HG03378 (cell line): ENCODE data around the gene ZFYVE28.
"Not testable (repeated sequence)": the region's sequence is repeated elsewhere in the genome, so short reads cannot be mapped to it uniquely, and the experiment has no call there.

ENCODE experiments used
- ATAC-seq: cut with Tn5 transposase; IDR thresholded peaks from one replicate; pipeline ENCODE4 v1.9.1; 2021; ENCODE audit warnings: mild to moderate bottlenecking, moderate library complexity; ENCODE audit not compliant: unreplicated experiment

Gene ZFYVE28

DNA sequence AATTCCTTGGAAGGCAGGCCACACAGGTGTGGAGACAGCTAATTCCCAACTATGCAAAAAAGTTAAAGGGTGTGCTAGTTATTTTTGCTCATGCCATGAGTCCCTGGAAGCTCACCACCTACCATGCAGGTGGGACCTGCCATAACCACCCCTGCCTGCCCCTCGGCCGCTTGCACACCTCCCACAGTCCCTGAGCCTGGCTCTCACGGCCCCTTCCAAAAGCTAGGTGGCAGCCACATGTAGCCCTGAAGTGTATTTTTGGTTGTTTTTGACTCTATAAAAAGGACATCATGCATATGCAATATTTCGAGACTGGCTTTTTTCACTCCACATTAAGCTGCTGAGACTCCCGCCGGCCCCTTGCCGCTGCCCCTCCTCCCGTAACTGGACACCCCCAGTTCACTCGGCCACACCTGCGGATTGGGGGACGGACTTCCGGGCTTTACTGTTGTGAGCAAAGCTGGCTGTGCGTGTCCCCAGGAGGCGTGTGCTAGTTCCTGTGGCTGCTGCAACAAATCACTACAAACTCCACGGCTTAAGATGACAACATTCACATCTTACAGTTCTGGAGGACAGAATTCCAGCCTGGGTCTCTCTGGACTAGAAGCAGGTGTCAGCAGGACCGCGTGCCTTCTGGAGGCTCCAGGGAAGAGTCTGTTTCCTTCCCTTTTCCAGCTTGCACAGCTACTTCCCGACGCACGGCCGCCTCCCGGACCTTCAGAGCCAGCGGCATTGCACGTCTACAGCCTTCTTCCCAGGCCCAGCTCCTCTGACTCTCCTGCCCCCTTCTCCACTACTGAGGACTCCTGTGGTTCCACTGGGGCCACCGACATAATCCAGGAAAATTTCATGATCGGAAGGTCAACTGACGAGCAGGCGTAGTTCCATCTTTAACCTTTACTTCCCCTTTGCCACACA is 24.8 kb downstream of the ZFYVE28 start:
- ATAC-seq: no peak

DNA sequence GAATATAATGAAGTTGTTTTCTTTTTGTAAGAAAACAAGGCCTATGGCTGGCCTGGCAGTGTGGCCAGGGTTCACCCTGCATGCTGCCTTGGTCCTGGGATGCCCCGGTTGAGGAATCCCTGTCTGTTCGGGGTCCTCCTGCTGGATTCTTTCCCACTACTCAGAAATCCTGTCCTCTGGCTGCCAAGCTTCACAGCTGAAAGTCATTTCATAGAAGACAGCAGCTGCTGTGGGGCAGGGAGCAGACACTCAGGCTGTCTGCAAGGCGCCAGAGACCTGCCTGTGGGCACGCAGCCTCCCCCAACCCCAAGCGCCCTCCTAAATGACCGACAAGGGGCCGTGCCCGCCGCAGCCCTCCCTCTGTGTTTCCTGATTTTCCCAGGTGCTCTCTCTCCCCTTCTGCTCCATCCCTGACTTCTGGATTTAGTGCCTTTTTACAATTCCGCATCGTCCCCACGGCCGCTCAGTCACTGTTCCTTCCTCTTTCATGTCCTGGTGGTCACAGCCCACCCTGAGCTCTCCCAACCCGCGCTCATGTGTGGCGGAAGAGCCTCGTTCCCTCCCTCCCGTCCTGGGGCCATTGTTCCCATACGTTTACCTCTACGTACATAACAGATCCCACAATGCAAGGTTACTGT is 27.5 kb downstream of the ZFYVE28 start:
- ATAC-seq: no peak

DNA sequence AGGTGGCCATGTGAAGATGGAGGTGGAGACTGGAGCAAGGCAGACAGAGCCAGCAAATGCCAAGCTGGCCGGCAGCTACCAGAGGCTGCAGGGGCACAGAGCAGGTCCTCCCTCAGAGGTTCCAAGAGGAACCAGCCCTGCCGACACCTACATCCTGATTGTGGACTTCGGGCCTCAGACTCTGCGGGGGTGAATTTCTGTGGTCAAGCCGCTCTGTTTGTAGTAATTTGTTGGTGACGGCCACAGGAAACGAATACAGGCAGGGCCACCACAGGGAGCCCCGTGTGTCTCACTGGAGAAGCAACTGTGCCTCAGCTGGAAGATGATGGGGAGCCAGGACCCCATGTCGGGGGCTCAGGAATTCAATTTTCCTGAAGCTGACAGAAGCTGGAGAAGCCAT is 28.3 kb downstream of the ZFYVE28 start:
- no peak for ATAC-seq

DNA sequence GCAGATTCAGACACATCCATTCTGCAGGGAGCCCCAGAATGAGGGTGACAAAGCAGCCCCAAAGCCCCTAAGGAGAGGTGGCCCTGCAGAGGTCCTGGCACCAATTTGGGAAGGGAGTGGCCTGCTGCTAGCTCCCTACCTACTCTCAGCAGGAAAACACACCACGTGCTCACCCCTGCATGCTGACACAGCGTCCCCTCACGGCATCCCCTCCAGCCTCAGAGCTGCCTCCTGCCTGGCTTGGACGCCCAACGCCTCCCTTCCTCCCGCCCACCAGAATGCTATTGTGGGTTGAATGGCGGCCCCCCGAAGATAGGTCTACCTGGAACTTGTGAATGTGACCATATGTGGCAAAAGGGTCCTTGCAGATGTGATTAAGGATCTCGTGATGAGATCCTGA is 28.8 kb downstream of the ZFYVE28 start:
- no peak for ATAC-seq

DNA sequence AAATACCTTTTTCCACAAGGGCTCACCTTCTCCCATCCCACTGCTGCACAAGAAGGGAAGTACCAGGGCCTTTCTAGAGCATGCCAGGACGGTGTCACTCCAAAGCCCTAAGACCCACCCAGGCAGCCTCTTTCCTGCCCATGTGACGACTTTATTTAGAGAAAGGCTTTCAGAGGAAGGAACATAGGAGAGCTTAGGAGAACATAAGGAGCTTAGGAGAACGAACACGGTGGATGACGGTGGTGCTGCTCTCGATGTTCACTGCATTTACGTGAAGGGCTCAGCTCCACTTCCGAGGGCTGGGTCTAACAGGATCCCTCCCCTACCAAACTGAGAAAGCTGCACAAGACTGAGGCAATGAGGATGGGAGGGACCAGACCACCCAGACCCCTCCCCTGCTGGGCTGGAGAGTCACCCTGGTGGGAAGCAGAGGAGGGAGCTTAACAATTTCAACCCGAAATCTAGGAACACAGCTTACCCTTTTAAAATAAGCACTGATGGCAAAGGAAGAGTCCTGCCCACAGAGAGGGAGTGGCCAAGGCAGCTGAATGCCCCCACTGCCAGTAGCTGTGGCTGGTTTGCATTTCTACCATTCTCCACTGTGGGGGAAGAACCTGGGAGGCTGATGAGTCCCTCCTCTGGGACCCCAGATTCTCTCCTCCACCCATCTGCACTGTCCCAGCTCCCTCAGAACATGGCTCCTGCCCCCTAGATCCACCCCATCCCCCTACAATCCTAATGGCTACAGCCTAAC is 29.8 kb downstream of the ZFYVE28 start:
- no peak for ATAC-seq

DNA sequence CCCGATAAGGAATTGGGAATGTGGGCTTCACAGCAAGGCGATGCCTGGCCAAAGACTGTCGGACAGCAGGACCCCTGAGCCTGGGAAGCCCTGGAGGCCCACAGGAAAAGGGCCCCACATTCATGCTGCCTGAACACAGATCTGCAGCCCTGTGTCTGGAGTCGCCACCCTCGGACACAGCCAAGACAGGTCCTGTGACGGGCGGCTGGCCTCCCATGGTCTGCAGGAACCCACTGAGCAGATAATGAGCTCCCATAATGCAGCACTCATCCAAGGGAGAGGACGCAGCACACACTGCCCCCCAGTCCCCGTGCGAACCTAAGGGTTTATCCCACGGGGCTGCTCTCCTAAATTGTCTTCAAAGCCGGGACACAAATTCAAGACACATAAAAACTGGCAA is 30.6 kb downstream of the ZFYVE28 start:
- no peak for ATAC-seq

DNA sequence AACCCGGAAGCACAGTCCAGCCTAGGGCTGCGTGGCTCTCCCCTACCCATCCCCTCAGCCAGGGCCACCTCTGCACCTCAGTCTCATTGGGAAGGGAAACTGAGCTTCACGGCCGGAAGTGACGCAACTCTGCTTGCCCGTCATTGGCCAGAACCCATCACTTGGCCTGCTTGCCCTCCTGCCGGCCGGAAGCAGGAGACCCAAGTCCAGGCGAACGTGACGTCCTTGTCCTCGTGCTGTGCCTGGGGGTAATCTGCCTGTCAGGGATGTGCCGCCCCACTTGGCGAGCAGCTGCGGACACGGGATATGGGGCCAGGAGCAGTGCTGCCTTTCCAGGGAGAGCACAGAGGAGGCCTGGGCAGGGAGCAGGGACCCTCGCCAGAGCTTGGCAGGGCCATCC is 31.2 kb downstream of the ZFYVE28 start:
- ATAC-seq: no peak

DNA sequence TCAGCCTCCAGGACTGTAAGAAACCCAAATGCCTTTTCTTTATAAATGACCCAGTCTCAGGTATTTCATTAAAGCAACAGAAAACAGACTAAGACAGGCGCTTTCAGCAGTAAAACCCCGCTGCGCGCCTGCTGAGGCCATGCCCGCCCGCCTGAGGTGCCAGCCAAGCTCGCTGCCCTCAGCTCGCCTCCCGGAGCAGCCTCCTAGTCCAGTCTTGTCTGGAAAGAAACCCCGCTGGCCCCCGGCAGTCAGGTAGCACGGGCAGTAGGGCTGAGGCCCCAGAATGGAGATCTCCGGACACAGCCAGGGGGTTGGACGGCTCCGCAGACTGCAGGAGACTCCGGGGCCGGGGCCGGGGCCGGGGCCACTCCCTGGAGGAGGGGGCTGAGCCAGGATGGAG is 31.7 kb downstream of the ZFYVE28 start:
- ATAC-seq: no peak

DNA sequence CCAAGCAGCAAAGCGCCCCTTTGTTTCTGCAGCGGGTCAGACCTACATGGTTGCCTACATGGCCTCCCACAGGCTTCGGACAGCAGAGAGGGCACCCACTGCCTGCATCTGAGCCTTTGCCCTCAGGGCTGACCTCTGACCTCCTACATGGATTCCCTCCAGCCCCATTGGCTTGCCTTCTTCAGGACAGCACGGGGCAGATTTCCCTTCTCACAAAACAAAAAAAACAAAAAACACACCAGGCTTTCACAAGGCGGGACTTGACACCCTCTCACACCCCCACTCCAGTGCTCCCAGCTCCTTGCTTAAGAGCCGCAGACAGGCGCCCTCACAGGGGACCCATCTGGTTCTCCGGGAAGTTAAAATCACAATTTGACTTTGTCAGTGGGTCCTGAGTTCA is 32.9 kb downstream of the ZFYVE28 start:
- no peak for ATAC-seq

DNA sequence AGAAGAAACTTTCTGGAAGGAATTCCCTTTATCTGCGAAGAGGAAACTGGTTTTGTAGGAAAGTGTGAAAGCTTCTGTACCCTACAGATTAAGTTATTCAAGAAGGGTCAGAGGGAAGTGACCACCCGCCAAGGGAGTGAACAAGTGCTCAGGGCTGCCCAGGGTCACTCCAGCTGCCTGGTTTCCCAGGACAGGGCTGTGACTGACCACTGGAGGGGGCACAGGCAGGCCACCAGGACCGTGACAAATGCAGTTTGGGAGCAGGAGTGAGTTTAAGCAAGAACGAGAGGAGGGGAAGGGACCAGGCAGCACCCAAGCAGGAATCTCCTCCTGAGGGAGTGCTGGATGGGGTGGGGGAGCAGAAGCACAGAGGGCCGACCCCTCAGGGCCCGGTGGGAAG is 34.2 kb downstream of the ZFYVE28 start:
- no peak for ATAC-seq

DNA sequence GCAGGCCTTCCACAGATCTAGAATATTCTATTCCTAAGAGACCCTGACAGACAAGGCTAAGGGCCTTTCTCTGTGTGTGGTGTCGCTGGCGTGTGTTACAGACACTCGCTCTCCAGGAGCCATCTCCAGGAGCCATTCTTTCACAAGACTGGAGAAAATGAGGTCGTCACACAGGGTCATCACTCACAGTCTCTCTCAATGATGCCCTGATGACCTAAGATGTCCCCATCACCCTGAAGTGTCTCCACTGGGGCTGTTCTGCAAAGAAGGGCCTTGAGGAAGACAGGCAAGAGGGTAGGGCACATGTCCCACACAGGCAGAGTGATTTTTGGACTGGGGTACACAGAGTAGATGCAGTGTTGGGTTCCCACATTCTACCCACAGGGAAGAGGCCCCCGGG is 34.7 kb downstream of the ZFYVE28 start:
- ATAC-seq: no peak

DNA sequence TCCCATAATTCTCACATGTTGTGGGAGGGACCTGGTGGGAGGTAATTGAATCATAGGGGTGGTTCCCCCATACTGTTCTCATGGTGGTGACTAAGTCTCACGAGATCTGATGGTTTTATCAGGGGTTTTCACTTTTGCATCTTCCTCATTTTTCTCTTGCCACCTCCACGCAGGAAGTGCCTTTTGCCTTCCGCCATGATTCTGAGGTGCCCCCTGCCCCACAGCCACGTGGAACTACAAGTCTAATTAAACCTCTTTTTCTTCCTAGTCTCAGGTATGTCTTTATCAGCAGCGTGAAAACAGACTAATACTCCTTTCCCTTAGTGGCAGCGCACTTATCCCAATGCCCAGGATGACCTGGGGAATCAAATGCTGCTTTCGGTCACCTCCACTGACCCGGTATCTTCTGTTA is 35.2 kb downstream of the ZFYVE28 start:
- ATAC-seq: not testable (repeated sequence)

DNA sequence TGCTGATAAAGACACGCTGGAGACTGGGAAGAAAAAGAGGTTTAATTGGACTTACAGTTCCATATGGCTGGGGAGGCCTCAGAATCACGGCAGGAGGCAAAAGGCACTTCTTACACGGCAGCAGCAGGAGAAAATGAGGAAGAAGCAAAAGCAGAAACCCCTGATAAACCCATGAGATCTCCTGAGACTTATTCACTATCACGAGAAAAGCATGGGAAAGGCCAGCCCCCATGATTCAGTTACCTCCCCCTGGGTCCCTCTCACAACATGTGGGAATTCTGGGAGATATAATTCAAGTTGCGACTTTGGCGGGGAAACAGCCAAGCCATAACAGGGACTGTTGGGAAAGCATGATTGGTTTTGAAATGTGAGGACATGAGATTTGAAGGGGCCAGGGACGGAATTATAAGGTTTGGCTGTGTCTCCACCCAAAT is 35.7 kb downstream of the ZFYVE28 start:
- not testable (repeated sequence) for ATAC-seq

DNA sequence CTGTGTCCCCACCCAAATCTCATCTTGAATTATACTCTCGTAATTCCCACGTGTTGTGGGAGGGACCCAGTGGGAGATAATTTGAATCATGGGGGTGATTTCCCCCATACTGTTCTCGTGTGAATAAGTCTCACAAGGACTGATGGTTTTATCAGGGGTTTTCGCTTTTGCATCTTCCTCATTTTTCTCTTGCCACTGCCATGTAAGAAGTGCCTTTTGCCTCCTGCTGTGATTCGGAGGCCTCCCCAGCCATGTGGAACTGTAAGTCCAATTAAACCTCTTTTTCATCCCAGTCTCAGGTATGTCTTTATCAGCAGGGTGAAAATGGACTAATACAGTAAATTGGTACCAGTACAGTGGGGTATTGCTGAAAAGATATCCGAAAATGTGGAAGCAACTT is 37.9 kb downstream of the ZFYVE28 start:
- not testable (repeated sequence) for ATAC-seq

DNA sequence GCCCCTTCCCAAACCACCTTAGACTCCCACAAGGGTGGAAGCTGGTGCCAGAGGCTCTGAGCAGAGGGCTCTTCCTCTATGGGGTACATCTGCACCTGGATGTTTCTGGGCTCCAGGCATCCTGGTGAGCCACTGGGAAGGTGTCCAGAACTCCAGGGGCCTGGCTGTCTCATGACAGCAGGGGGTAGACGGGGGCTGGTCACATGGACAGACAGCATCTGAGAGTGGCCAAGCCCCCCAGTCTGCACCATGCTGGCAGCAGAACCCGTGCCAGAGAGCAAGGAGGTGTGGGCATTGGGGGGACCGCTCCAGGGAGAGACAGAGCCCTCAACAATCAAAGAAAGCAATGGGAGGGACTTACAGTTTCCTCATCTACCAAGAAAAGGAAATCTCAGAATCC is 39.5 kb downstream of the ZFYVE28 start:
- no peak for ATAC-seq

DNA sequence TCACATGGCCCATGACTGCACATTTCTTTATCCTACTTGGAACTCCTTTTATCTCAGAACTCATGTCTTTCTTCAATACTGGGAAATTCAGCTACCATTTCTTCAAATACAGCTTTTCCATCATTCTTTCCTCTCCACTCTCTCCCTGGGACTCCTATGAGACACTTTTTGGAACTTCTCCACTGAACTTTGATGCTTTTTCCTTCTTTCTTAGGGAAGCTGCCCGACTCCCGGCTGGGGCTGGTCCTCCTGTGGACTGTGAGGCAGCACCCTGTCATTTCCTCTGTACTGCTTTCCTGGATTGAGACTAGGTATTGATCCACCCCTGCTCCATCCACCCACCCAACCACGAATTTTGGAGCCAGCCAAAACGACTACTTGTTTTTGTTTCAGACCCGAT is 40.0 kb downstream of the ZFYVE28 start:
- ATAC-seq: no peak

DNA sequence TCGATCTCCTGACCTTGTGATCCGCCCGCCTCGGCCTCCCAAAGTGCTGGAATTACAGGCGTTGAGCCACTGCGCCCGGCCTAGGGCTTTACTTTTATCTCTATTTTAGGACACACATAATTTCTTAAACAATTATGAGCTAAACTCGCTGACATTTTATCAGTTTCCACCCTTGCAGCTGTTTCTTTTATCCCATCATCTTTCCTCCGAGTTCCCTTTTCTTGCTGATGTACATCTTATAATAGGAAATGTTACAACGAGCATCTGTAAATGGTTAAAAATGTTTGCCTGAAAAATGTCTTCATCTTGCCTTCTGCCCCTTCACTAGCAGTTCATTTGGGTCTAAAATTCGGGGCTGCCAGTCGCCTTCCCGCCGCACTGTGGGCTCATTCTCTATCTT is 41.2 kb downstream of the ZFYVE28 start:
- ATAC-seq: no peak

DNA sequence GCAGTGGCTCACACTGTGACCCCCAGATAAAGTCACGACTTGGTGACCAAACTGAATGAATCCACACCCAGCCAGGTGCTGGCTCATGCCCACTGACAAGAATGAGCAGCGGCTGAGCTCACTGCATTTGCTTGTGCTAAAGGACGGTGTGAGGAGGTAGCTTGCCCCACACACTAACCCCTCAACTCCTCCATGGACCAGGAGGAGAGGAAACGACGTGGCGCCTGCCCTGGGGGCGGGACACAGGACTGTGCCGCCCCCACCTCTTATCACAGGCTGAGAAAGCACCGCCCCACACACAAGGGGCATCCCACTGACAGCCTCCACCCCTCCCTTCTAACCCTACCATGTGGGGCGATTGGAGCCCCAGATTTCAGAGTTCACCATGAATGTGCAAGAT is 43.0 kb downstream of the ZFYVE28 start:
- ATAC-seq: no peak

DNA sequence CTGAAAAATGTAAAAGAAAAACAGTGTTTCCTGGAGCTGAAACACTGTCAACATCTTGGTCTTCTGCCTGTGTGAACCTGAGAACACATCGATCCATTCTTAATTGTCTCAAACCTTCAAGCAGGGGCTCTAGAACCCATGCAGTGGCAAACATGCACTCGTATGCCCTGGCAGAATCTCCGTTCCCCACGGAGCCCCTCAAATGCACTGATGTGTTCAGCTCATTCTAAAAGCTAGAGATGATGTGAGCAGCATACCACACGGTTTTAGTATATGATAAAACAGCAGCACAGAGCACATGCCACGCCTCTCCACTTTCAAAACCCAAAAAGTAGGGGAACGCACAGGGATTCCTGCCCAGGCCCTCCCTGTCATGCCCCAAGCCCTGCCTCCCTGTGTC is 44.9 kb downstream of the ZFYVE28 start:
- no peak for ATAC-seq

DNA sequence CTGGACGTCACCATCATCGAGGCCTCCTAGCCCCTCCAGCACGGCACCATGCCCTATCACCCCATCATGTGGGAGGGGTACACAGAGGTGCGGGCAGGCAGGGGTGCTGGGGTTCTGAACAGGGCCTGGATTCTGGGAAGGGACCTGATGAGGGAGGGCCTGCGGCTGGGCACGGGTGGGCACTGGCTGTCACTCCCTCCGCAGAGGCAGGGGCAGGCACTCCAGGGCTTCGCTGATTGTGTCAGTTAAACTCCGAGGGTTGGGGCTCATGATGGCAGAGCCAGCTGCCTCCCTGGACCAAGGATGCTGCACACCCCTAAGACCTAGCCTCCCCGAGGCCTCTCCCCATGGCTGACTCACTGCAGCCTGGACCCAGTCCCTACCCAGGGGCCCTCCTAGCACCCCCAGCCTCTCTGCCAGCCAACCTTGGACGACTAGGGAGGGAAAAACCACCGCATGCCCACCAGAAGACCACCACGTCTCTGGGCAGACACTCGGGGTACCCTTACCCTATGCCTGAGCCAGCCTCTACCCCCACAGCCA is 45.9 kb downstream of the ZFYVE28 start:
- ATAC-seq: no peak

DNA sequence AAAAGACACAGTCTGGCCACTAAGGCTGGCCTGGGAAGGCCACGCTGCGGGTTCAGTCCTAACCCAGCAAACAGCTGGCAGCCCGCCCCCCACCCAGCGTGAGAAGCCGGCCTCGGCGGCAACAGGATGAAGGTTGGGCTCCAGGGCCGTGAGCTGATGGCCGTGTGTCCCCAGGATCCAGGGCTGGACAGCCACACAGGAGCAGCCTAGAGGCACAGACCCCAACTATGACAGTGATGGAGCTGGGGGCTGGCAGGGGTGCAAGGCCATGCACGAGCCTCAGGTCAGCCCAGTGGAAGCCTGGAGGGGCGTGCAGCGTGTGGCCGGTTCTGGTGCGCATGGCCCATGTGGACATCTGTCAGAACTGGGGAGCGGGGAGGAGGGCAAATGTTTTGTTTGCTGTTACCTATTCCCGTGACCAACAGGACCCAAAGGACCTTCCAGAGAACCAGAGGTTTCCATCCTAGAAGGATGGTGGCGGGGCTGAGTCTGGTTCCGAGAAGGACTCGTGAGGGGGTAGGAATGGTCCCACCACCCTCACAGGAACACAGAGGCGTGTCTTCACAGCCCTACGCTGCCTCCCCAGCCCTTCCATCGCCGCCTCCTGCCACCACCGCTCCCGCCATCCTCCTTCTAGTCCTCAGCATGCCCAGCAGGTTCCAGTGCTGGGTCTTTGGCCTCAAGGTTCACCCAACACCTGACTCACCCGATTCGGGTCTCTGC is 46.5 kb downstream of the ZFYVE28 start:
- ATAC-seq: no peak
